ENCODE data around the gene RAP1GDS1. TPM values are rescaled to one million over a fixed set of nuclear protein-coding genes. Genes with fewer than 3 reads are reported as not detected.

Gene RAP1GDS1
- total and polyA plus RNA-seq, 2 of the 13 experiments (the other 11 are each of a cell fraction or from before 2014, with no cell fraction given): 19.3 to 42.5 TPM

DNA sequence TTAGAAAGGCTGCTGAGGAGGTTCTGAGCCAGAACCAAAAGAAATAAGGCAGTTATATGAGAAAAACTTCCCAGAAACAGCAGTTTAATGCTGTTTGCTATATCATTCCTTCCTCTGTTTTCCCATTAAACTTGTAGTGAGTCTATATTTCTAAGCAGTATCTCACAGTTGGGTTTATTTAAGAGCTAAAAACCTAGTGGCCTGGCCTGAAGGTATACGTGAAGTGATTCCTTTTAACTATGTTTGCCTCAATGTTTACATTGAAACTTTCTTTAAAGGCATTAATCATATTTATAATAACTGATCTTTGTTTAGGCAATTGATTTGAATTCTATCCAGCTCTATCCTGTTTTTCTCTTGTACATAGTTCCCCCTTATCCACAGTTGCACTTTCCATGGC lies 19.1 kb upstream of the RAP1GDS1 start (continued):
- TF ChIP-seq, protein P1, sequence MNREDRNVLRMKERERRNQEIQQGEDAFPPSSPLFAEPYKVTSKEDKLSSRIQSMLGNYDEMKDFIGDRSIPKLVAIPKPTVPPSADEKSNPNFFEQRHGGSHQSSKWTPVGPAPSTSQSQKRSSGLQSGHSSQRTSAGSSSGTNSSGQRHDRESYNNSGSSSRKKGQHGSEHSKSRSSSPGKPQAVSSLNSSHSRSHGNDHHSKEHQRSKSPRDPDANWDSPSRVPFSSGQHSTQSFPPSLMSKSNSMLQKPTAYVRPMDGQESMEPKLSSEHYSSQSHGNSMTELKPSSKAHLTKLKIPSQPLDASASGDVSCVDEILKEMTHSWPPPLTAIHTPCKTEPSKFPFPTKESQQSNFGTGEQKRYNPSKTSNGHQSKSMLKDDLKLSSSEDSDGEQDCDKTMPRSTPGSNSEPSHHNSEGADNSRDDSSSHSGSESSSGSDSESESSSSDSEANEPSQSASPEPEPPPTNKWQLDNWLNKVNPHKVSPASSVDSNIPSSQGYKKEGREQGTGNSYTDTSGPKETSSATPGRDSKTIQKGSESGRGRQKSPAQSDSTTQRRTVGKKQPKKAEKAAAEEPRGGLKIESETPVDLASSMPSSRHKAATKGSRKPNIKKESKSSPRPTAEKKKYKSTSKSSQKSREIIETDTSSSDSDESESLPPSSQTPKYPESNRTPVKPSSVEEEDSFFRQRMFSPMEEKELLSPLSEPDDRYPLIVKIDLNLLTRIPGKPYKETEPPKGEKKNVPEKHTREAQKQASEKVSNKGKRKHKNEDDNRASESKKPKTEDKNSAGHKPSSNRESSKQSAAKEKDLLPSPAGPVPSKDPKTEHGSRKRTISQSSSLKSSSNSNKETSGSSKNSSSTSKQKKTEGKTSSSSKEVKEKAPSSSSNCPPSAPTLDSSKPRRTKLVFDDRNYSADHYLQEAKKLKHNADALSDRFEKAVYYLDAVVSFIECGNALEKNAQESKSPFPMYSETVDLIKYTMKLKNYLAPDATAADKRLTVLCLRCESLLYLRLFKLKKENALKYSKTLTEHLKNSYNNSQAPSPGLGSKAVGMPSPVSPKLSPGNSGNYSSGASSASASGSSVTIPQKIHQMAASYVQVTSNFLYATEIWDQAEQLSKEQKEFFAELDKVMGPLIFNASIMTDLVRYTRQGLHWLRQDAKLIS (CRISPR knock-in tag; IDR thresholded peaks at IDR 0.05): no peak
- TF ChIP-seq ZNF775 (CRISPR knock-in tag; IDR thresholded peaks at IDR 0.05; ENCODE audit: borderline replicate concordance): no peak
- TF ChIP-seq, protein P2, sequence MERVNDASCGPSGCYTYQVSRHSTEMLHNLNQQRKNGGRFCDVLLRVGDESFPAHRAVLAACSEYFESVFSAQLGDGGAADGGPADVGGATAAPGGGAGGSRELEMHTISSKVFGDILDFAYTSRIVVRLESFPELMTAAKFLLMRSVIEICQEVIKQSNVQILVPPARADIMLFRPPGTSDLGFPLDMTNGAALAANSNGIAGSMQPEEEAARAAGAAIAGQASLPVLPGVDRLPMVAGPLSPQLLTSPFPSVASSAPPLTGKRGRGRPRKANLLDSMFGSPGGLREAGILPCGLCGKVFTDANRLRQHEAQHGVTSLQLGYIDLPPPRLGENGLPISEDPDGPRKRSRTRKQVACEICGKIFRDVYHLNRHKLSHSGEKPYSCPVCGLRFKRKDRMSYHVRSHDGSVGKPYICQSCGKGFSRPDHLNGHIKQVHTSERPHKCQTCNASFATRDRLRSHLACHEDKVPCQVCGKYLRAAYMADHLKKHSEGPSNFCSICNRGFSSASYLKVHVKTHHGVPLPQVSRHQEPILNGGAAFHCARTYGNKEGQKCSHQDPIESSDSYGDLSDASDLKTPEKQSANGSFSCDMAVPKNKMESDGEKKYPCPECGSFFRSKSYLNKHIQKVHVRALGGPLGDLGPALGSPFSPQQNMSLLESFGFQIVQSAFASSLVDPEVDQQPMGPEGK (CRISPR knock-in tag; IDR thresholded peaks at IDR 0.05): no peak
- TF ChIP-seq ZNF543 (CRISPR knock-in tag; IDR thresholded peaks at IDR 0.05): no peak
- TF ChIP-seq THYN1 (CRISPR knock-in tag; IDR thresholded peaks at IDR 0.05; ENCODE audit: borderline replicate concordance, low read depth): no peak

DNA sequence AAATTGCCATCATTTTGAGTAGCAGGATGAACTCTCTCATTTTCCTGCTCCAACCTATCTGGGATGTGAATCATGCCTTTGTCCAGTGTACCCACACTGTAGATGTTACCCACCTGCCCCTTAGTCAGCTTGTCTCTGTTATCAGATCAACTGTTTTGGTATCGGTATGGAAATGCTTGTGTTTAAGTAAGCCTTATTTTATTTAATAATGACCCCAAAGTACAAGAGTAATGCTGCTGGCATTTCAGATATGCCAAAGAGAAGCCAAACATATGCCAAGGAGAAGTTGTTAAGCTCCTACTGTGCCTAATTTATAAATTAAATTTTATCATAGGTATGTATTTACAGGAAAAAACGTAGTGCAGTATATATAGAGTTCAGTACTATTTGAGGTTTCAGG lies 18.6 kb upstream of the RAP1GDS1 start:
- Histone ChIP-seq H3K36me3 (replicated peaks in 1 of 2; ENCODE audit: control insufficient read depth in 1 of 2, insufficient read depth in 2 of 2, low read length in 2 of 2) (no peaks in the 10 kb centered on the region), H2AFZ (ENCODE audit: low read length) (no peak overlapping the region), H4K20me1 (ENCODE audit: insufficient read depth, low read length) (no peaks in the 10 kb centered on the region), H3K27me3 (ENCODE audit: control insufficient read depth in 1 of 2, insufficient read depth in 2 of 2, low read length in 2 of 2) (peaks cover 1 to 5% of the 10 kb centered on the region in 2 experiments; a peak in 1 of 5 replicates), H3K79me2 (ENCODE audit: insufficient read depth, low read length) (no peaks in the 10 kb centered on the region), H3K4me1 (ENCODE audit: insufficient read depth, low read length) (no peaks in the 10 kb centered on the region), H3K4me3 (replicated peaks in 1 of 3; ENCODE audit: insufficient read depth in 1 of 3, low read depth in 2 of 3, low read length in 3 of 3) (no peak overlapping the region), H3K4me2 (ENCODE audit: low read depth, low read length) (no peak overlapping the region), H3K27ac (ENCODE audit: extremely low read length, insufficient read depth, low read length) (no peak overlapping the region), H3K9ac (ENCODE audit: insufficient read depth, low read depth, low read length) (no peak overlapping the region), H3K9me3 (ENCODE audit: low read length) (no peaks in the 10 kb centered on the region)
- FAIRE-seq (no peak), DNase-seq (ENCODE audit: low spot score) (no peak), ATAC-seq (no peak)
- ChIA-PET POLR2A (no interaction called here), CTCF (ENCODE audit: low intra/inter-chr PET ratio, low total read pairs) (no interaction called here)
- no TSS peak for BruUV-seq (replicated peaks)
- in situ Hi-C loops (cut with HindIII; ENCODE audit: extremely low pct_ligation_motif_present, low pct_unique_long_range_greater_than_20kb): no loop called here
- 0% methylated on average over 2 of the region's 2 CpGs for WGBS (ENCODE audit: low lambda C conversion rate)
- intact Hi-C loops (cut with micrococcal nuclease; ENCODE audit: unreplicated experiment): no loop called here
- TF ChIP-seq STAT5B (CRISPR knock-in tag; IDR thresholded peaks at IDR 0.05) (no peak), U2AF2 (IDR thresholded peaks at IDR 0.05; ENCODE audit: low read depth, low read length) (no peak), NONO (IDR thresholded peaks at IDR 0.05) (no peak), NONO (CRISPR knock-in tag; conservative IDR thresholded peaks at IDR 0.05) (no peak), ZSCAN31 (CRISPR knock-in tag; IDR thresholded peaks at IDR 0.05; ENCODE audit: low read depth) (no peak), ZFP90 (CRISPR knock-in tag; IDR thresholded peaks at IDR 0.05; ENCODE audit: borderline replicate concordance) (no peak), ZNF747 (CRISPR knock-in tag; IDR thresholded peaks at IDR 0.05; ENCODE audit: borderline replicate concordance) (no peak), ZNF235 (CRISPR knock-in tag; IDR thresholded peaks at IDR 0.05; ENCODE audit: borderline replicate concordance) (no peak), XBP1 (CRISPR knock-in tag; IDR thresholded peaks at IDR 0.05) (no peak), MED13 (CRISPR knock-in tag; IDR thresholded peaks at IDR 0.05) (no peak), CREM (IDR thresholded peaks at IDR 0.05) (no peak), CREM (CRISPR knock-in tag; IDR thresholded peaks at IDR 0.05) (no peak)
- TF ChIP-seq, protein P3, sequence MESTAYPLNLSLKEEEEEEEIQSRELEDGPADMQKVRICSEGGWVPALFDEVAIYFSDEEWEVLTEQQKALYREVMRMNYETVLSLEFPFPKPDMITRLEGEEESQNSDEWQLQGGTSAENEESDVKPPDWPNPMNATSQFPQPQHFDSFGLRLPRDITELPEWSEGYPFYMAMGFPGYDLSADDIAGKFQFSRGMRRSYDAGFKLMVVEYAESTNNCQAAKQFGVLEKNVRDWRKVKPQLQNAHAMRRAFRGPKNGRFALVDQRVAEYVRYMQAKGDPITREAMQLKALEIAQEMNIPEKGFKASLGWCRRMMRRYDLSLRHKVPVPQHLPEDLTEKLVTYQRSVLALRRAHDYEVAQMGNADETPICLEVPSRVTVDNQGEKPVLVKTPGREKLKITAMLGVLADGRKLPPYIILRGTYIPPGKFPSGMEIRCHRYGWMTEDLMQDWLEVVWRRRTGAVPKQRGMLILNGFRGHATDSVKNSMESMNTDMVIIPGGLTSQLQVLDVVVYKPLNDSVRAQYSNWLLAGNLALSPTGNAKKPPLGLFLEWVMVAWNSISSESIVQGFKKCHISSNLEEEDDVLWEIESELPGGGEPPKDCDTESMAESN (CRISPR knock-in tag; conservative IDR thresholded peaks at IDR 0.05): no peak

Measured in HepG2 (cell line).